ENCODE measurements around the gene NTRK1. TPM values are rescaled to one million over a fixed set of nuclear protein-coding genes. Genes with fewer than 3 reads are reported as not detected.

NTRK1 gene
- total and polyA plus RNA-seq, 2 of the 4 experiments (the other 2 are of a cell fraction) = not detected

DNA sequence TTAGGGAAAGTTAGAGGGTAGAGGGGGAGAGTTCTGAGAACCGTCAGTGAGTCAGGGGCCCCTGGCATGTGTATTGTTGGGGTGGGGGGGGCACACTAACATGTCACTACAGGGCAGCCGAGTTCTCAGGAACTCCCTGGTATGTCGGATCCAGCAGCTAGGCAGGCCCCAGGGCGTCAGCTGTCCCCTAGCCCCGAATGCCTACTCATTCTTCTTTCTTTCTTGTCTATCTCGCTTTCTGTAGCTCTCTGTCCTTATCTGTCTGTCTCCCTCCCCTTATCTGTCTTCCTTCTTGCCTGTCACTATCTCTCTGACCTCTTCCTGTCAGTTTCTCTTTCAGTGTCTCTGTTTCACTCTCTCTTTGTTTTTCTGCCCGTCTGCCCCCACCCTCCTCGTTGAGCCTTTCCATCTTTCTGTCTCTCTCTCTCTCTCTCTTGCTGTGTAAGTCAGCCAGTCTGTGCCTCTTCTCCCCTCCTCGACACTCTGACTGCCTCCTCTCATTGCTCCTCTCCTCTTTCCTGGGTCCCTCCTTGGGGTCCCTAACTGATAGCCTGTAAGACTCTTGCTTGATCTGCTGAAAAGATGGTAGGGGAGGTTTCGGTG, 2.4 kb downstream of the NTRK1 start:
- CTCF ChIA-PET = interaction anchor here (0.5 to 1.3 kb wide), 3 partner anchors 24 to 88 kb away, joined by 3 to 5 read pairs (median 4); no protein-coding TSS in a partner anchor
- peaks cover 82% of the 10 kb centered on the region for H3K27me3 ChIP-seq (ENCODE audit: control insufficient read depth, insufficient read depth, low read length)

More for the DNA sequence above, 2.4 kb downstream of the NTRK1 start:
- Histone ChIP-seq H2BK5ac (ENCODE audit: low read depth, low read length, poor library complexity, severe bottlenecking) (no peak overlapping the region), H2BK15ac (ENCODE audit: low read depth, low read length) (no peak overlapping the region), H3K23ac (ENCODE audit: low read depth, low read length) (no peak overlapping the region), H3K4me3 (ENCODE audit: insufficient read depth, low read depth, low read length) (no peak overlapping the region), H3K56ac (ENCODE audit: extremely low read depth, insufficient read depth, low read length) (no peak overlapping the region), H3K9me1 (ENCODE audit: insufficient read depth, low read length) (no peaks in the 10 kb centered on the region), H2AFZ (replicated peaks; ENCODE audit: low read length, poor library complexity) (no peak overlapping the region), H3K18ac (ENCODE audit: low read depth, low read length) (no peak overlapping the region), H2AK9ac (replicated peaks; ENCODE audit: low read depth, low read length, poor library complexity) (no peak overlapping the region), H3K9ac (ENCODE audit: low read depth, low read length) (no peak overlapping the region), H3K4me2 (ENCODE audit: low read depth, low read length) (no peak overlapping the region), H3K4ac (ENCODE audit: low read depth, low read length) (no peak overlapping the region), H3K79me1 (ENCODE audit: low read depth in 1 of 2, low read length in 2 of 2) (no peaks in the 10 kb centered on the region), H3K27ac (ENCODE audit: insufficient read depth, low read length) (no peak overlapping the region), H2BK120ac (ENCODE audit: low read depth, low read length) (no peak overlapping the region), H3K9me3 (ENCODE audit: control insufficient read depth, insufficient read depth, low read length) (no peaks in the 10 kb centered on the region), H3K14ac (replicated peaks; ENCODE audit: low read depth, low read length) (no peak overlapping the region), H3K4me1 (ENCODE audit: control insufficient read depth, insufficient read depth, low read length) (peaks cover 4% of the 10 kb centered on the region; the same call in 1 of the 2 replicates), H4K5ac (ENCODE audit: low read depth, low read length) (no peak overlapping the region), H2BK20ac (ENCODE audit: low read depth, low read length) (no peak overlapping the region), H4K91ac (ENCODE audit: insufficient read depth, low read depth, low read length) (no peak overlapping the region), H2AK5ac (ENCODE audit: low read depth, low read length) (no peak overlapping the region), H4K8ac (ENCODE audit: low read depth in 2 of 2, low read length in 2 of 2) (no peak overlapping the region), H4K20me1 (ENCODE audit: insufficient read depth, low read length) (0 out of 2 replicates have a peak, but pooled peaks cover 9% of the 10 kb centered on the region), H3K36me3 (ENCODE audit: control insufficient read depth, insufficient read depth, low read length) (no peaks in the 10 kb centered on the region)
- DNase-seq = no peak
- ATAC-seq (ENCODE audit: low read depth) = no peak
- intact Hi-C loops (cut with micrococcal nuclease) (no loop called here), in situ Hi-C loops (cut with MboI; ENCODE audit: low sequenced_read_pairs) (no loop called here), dilution Hi-C loops (cut with HindIII; ENCODE audit: low sequenced_read_pairs, unreplicated experiment) (no loop called here)
- TF ChIP-seq RCOR1 (IDR thresholded peaks at IDR 0.05; ENCODE audit: insufficient replicate concordance, low read length) = no peak
- no peak for TF ChIP-seq BHLHE40 (IDR thresholded peaks at IDR 0.05; ENCODE audit: low read depth, low read length)
- TF ChIP-seq, protein P1, sequence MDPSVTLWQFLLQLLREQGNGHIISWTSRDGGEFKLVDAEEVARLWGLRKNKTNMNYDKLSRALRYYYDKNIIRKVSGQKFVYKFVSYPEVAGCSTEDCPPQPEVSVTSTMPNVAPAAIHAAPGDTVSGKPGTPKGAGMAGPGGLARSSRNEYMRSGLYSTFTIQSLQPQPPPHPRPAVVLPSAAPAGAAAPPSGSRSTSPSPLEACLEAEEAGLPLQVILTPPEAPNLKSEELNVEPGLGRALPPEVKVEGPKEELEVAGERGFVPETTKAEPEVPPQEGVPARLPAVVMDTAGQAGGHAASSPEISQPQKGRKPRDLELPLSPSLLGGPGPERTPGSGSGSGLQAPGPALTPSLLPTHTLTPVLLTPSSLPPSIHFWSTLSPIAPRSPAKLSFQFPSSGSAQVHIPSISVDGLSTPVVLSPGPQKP (IDR thresholded peaks at IDR 0.05; ENCODE audit: borderline replicate concordance, low read depth, low read length) = no peak
- TF ChIP-seq MAZ (IDR thresholded peaks at IDR 0.05; ENCODE audit: borderline replicate concordance, low read depth, low read length) = no peak
- TF ChIP-seq FOS (IDR thresholded peaks at IDR 0.05; ENCODE audit: low read depth, low read length) = no peak
- BruUV-seq (replicated peaks) = no TSS peak
- 65% methylated on average over 4 of the region's 10 CpGs; no CpG with 5 or more reads in 1 of the 2 experiments for WGBS, 2 experiments (ENCODE audit: extremely low coverage in 2 of 2, insufficient read length in 1 of 2)
- POLR2A ChIA-PET (ENCODE audit: unreplicated experiment) = no interaction called here
